ENCODE results near the gene KRT38. TPM values are rescaled to one million over a fixed set of nuclear protein-coding genes. Genes with fewer than 3 reads are reported as not detected.

KRT38 gene
- not detected for polyA plus RNA-seq (ENCODE audit: low read depth in 6 of 6)

DNA sequence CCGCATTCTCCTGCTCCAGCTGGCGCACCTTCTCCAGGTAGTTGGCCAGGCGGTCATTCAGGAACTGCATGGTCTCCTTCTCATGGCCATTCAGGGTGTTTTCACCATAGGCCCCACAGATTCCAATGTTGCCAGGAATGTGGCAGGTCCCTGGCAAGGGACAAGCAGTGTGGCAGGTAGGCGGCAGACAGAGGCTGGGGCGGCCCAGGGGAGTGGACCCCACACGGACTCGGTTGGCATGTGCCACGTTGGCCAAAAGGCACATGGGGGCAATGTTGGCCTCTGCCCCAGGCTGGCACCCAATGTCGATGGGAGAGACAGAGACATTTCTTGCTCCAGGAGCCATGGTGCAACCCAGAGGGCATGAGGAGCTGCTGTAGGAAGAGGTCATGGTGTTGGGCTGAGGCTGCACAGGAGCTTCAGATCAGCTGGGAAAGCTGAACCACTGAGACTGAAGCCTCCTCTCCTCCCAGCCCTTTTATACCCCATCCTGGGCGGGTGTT lies at the start of gene KRT38:
KRT38 (minus strand) TSS at position 453 of the 503 bp plus-strand sequence; CDS start at position 391, 62 bp downstream.
- no peak for DNase-seq
- ATAC-seq (ENCODE audit: low read depth in 2 of 2) = no peak
- Mint-ChIP-seq H3K9me3 (no peaks in the 10 kb centered on the region), H3K27me3 (peaks cover 51 to 63% (median 62%) of the 10 kb centered on the region in 3 donors), H3K36me3 (no peaks in the 10 kb centered on the region), H3K27ac (no peak within 1 kb of the TSS), H3K4me1 (no peaks in the 10 kb centered on the region), H3K4me3 (no peak within 1 kb of the TSS)

GRCh38 chr17:41489531-41489930 lies 48.7 kb upstream of the KRT38 start, which contains the start of gene KRT36:
Gene KRT36, minus strand, starts transcription at chr17:41489910. Its CDS starts 46 bp downstream, at chr17:41489864.
- H3K27me3 Mint-ChIP-seq = peaks cover 8 to 45% (median 26%) of the 10 kb centered on the region in 3 donors
- peak within 1 kb of the TSS in 3 of 6 donors; percentile 44 to 91 (median 56) for H3K27ac Mint-ChIP-seq
- H3K9me3 Mint-ChIP-seq = no peaks in the 10 kb centered on the region
- DNase-seq (no peak), ATAC-seq (ENCODE audit: low read depth in 2 of 2) (no peak)
- no peaks in the 10 kb centered on the region for H3K36me3 Mint-ChIP-seq
- H3K4me3 Mint-ChIP-seq = no peak within 1 kb of the TSS
- peaks cover 5 to 10% (median 7%) of the 10 kb centered on the region in 3 donors for H3K4me1 Mint-ChIP-seq

GRCh38 chr17:41486809-41487530 lies 46.2 kb upstream of the KRT38 start:
- Mint-ChIP-seq H3K4me1 (peaks cover 5 to 10% (median 7%) of the 10 kb centered on the region in 3 donors), H3K27ac (peak overlapping the region in 1 of 6 donors; percentile 76), H3K4me3 (no peak overlapping the region), H3K36me3 (no peaks in the 10 kb centered on the region), H3K27me3 (peaks cover 8 to 40% (median 25%) of the 10 kb centered on the region in 3 donors), H3K9me3 (no peaks in the 10 kb centered on the region)
- no peak for ATAC-seq (ENCODE audit: low read depth in 2 of 2)
- DNase-seq = no peak

GRCh38 chr17:41486316-41486715 lies 45.5 kb upstream of the KRT38 start:
- H3K27me3 Mint-ChIP-seq = peaks cover 8 to 33% (median 25%) of the 10 kb centered on the region in 3 donors
- no peak overlapping the region for H3K27ac Mint-ChIP-seq
- no peaks in the 10 kb centered on the region for H3K9me3 Mint-ChIP-seq
- peaks cover 5 to 10% (median 7%) of the 10 kb centered on the region in 3 donors for H3K4me1 Mint-ChIP-seq
- DNase-seq (no peak), ATAC-seq (ENCODE audit: low read depth in 2 of 2) (no peak)
- no peak overlapping the region for H3K4me3 Mint-ChIP-seq
- H3K36me3 Mint-ChIP-seq = no peaks in the 10 kb centered on the region

- ATAC-seq (ENCODE audit: low read depth in 2 of 2) (no peak), DNase-seq (no peak)
- Mint-ChIP-seq H3K9me3 (no peaks in the 10 kb centered on the region), H3K27ac (peak overlapping the region in 1 of 6 donors; percentile 53), H3K4me1 (peaks cover 2 to 3% (median 3%) of the 10 kb centered on the region in 3 donors), H3K36me3 (no peaks in the 10 kb centered on the region), H3K27me3 (peaks cover 3 to 33% (median 16%) of the 10 kb centered on the region in 3 donors), H3K4me3 (peak overlapping the region in 1 of 8 donors; percentile 56)
These were observed 44.4 kb upstream of the KRT38 start for GRCh38 chr17:41484920-41485904.

DNA sequence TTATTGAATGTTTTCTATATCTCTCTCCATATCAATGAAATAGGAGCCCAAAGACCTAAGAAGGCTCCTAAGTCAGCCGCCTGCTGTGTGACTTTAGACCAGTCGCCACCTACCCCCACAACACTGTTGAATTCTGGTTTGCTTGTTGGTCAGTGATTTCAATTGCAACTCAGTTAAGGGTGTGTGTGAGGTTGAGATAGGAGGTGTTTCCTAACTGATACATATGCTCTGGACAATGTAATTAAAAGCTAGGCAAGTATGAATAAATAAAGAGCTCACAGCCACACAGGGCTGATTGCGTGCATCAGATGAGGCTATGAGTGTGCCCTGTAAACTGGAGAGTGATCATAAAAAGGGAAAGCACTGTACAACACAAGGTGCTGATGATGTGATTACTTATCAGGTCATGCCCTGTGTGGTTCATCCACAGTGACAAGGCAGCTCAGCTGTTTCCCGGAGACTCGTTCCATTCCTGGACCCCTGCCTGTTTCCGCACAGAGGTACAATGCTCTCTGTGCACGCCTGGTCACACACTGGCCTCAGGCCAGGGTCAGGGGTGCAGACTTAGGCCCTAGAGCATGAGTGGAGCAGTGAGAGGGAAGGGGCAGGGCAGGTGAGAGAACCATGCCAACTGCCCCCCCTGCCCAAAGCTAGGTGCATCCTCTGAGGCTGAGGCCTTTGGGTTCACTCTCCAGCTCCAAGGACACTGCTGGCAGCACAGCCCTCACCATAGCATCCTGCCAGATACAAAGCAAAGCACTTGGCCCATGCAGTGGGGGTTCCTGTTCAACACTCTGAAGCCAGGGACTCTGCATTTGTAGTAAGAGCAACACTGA lies 43.4 kb upstream of the KRT38 start:
- no peaks in the 10 kb centered on the region for H3K36me3 Mint-ChIP-seq
- no peaks in the 10 kb centered on the region for H3K9me3 Mint-ChIP-seq
- no peak for DNase-seq
- H3K27ac Mint-ChIP-seq = no peak overlapping the region
- H3K27me3 Mint-ChIP-seq = peaks cover 3 to 33% (median 16%) of the 10 kb centered on the region in 3 donors
- no peak for ATAC-seq (ENCODE audit: low read depth in 2 of 2)
- H3K4me3 Mint-ChIP-seq = no peak overlapping the region
- H3K4me1 Mint-ChIP-seq = peaks cover 5 to 7% (median 6%) of the 10 kb centered on the region in 3 donors

GRCh38 chr17:41483531-41483930 lies 42.7 kb upstream of the KRT38 start:
- no peaks in the 10 kb centered on the region for H3K9me3 Mint-ChIP-seq
- H3K4me3 Mint-ChIP-seq = no peak overlapping the region
- H3K27ac Mint-ChIP-seq = no peak overlapping the region
- no peaks in the 10 kb centered on the region for H3K36me3 Mint-ChIP-seq
- H3K27me3 Mint-ChIP-seq = peaks cover 3 to 26% (median 16%) of the 10 kb centered on the region in 3 donors
- peaks cover 5 to 10% (median 6%) of the 10 kb centered on the region in 3 donors for H3K4me1 Mint-ChIP-seq
- ATAC-seq (ENCODE audit: low read depth in 2 of 2) (no peak), DNase-seq (no peak)

DNA sequence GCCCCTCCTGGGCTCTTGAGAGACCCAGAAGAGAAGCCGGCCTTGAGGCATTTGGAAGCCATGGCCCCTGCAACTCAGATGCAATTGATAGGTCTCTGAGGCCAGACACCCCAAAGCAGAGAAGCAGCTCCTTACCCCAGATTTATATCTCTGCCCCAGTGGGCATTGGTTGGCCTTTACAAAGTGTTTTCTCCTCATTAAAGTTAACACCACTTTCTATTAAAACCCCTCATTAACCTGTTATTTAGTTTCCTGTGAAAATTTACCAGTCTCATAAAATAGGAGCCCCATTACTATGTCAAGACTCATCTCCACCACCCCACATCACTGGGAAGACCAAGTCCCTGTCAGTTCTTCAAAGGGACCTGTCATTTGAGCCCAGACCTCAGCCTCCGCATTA lies 40.3 kb upstream of the KRT38 start, which contains the start of gene KRT35:
KRT35 (minus strand) TSS at position 116 of the 400 bp plus-strand sequence; CDS start at position 62, 54 bp downstream.
- Mint-ChIP-seq H3K36me3 (no peaks in the 10 kb centered on the region), H3K27me3 (peaks cover 0 to 18% (median 16%) of the 10 kb centered on the region in 3 donors), H3K9me3 (no peaks in the 10 kb centered on the region), H3K4me1 (peaks cover 5 to 10% (median 6%) of the 10 kb centered on the region in 3 donors), H3K27ac (no peak within 1 kb of the TSS), H3K4me3 (no peak within 1 kb of the TSS)
- no peak for DNase-seq
- ATAC-seq (ENCODE audit: low read depth in 2 of 2) = no peak

GRCh38 chr17:41480581-41480980 lies 39.8 kb upstream of the KRT38 start:
- Mint-ChIP-seq H3K4me3 (no peak overlapping the region), H3K4me1 (peaks cover 5 to 10% (median 6%) of the 10 kb centered on the region in 3 donors), H3K9me3 (no peaks in the 10 kb centered on the region), H3K27ac (no peak overlapping the region), H3K36me3 (no peaks in the 10 kb centered on the region), H3K27me3 (peaks cover 0 to 16% (median 13%) of the 10 kb centered on the region in 3 donors)
- DNase-seq = no peak
- no peak for ATAC-seq (ENCODE audit: low read depth in 2 of 2)

- ATAC-seq (ENCODE audit: low read depth in 2 of 2) (peak; percentile 57 to 65), DNase-seq (no peak)
- Mint-ChIP-seq H3K36me3 (no peaks in the 10 kb centered on the region), H3K4me3 (no peak overlapping the region), H3K9me3 (no peaks in the 10 kb centered on the region), H3K4me1 (peaks cover 5 to 10% (median 6%) of the 10 kb centered on the region in 3 donors), H3K27ac (no peak overlapping the region), H3K27me3 (peaks cover 0 to 14% (median 12%) of the 10 kb centered on the region in 3 donors)
These were observed 39.4 kb upstream of the KRT38 start for GRCh38 chr17:41480136-41480535.

DNA sequence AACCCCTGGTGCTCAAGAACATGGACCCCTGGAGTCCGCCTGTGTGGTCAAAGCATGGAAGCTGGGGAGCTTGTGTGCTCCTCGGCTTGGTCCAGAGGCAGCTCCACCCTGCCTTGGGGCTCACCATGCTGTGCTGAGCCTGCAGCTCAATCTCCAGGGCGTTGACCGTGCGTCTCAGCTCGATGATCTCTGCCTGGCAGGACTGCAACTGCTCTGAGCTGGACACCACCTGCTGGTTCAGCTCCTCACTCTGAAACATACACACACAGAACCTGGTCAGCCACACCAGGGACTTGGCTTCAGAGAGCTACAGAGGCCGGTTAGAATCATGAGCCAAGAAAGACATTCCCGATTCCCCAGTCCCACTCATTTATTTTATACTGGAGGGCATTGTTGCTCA lies 37.5 kb upstream of the KRT38 start:
- peaks cover 0 to 6% (median 0%) of the 10 kb centered on the region in 7 donors for H3K9me3 Mint-ChIP-seq
- H3K4me3 Mint-ChIP-seq = no peak overlapping the region
- H3K36me3 Mint-ChIP-seq = peaks cover 0 to under 1% of the 10 kb centered on the region in 2 donors
- peaks cover 0 to 8% (median 5%) of the 10 kb centered on the region in 3 donors for H3K27me3 Mint-ChIP-seq
- DNase-seq = no peak
- no peak overlapping the region for H3K27ac Mint-ChIP-seq
- H3K4me1 Mint-ChIP-seq = peaks cover 5 to 10% (median 6%) of the 10 kb centered on the region in 3 donors
- ATAC-seq (ENCODE audit: low read depth in 2 of 2) = no peak
